NB4 (cell line): ENCODE data around the gene PTPRZ1.

ENCODE experiments used
- TF ChIP-seq, protein P1 (sequence below): IDR thresholded peaks from one replicate; pipeline ENCODE4 v1.5.1; 2012; ENCODE audit warnings: low read depth, low read length
- TF ChIP-seq, protein P2 (sequence below): IDR thresholded peaks from 2 replicates; pipeline ENCODE4 v1.6.1; 2011; ENCODE audit warnings: low read depth, low read length

DNA sequence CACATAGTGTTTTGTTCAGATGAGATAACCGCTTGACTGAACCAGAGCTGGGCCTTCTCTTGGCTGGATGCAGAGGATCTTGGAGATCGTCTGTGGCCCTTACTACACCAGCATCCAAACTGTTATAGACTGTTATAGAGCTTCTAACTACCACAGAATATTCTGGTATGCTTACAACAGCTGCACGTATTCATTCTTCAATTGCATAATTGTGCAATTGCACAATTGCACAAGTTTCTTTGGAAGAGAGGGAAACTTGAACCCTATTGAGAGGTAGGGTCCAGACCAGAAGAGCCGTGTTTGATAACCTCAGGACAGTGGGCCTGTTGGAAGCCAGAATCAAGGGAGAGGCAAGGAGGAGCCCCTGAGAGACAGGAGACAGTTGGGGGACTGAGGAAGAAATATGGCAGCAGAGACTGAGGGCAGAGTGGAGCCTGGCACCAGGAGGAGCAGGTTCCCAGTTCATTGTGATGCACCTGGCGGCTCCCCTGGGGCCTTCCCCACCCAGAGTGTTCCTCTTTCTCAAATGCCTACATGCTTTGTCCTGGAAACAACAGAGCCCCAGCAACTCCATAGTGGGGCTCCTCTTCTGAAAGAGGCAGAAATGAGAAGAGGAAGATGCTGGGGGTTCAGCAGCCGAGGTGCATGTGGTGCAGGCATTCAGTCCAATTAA lies 64.1 kb downstream of the PTPRZ1 start:
- TF ChIP-seq, protein P1, sequence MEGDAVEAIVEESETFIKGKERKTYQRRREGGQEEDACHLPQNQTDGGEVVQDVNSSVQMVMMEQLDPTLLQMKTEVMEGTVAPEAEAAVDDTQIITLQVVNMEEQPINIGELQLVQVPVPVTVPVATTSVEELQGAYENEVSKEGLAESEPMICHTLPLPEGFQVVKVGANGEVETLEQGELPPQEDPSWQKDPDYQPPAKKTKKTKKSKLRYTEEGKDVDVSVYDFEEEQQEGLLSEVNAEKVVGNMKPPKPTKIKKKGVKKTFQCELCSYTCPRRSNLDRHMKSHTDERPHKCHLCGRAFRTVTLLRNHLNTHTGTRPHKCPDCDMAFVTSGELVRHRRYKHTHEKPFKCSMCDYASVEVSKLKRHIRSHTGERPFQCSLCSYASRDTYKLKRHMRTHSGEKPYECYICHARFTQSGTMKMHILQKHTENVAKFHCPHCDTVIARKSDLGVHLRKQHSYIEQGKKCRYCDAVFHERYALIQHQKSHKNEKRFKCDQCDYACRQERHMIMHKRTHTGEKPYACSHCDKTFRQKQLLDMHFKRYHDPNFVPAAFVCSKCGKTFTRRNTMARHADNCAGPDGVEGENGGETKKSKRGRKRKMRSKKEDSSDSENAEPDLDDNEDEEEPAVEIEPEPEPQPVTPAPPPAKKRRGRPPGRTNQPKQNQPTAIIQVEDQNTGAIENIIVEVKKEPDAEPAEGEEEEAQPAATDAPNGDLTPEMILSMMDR = no peak
- TF ChIP-seq, protein P2, sequence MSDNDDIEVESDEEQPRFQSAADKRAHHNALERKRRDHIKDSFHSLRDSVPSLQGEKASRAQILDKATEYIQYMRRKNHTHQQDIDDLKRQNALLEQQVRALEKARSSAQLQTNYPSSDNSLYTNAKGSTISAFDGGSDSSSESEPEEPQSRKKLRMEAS = no peak
